HG02798 (cell line): Measurements from ENCODE around the gene FCN3.
A peak's percentile ranks its signal among the peaks of the same experiment; 100 is the strongest.

Experiments
- ATAC-seq: cut with Tn5 transposase; IDR thresholded peaks from one replicate; pipeline ENCODE4 v1.9.1; 2021; ENCODE audit warnings: mild to moderate bottlenecking; ENCODE audit not compliant: unreplicated experiment, poor library complexity

The FCN3 gene

GRCh38 chr1:27381969-27382762 lies 7.5 kb upstream of the FCN3 start:
- no peak for ATAC-seq

GRCh38 chr1:27380766-27381733 lies 6.4 kb upstream of the FCN3 start:
- no peak for ATAC-seq

- ATAC-seq: no peak
Measured at GRCh38 chr1:27380224-27380623, 5.6 kb upstream of the FCN3 start.

GRCh38 chr1:27379564-27380122 lies 5.0 kb upstream of the FCN3 start:
- ATAC-seq: no peak

GRCh38 chr1:27377760-27378495 lies 3.3 kb upstream of the FCN3 start:
- no peak for ATAC-seq

GRCh38 chr1:27372808-27373690 lies 1.6 kb downstream of the FCN3 start:
- no peak for ATAC-seq

GRCh38 chr1:27372022-27372807 lies 2.4 kb downstream of the FCN3 start:
- no peak for ATAC-seq

GRCh38 chr1:27368869-27369582 lies 5.6 kb downstream of the FCN3 start:
- no peak for ATAC-seq

GRCh38 chr1:27367160-27367650 lies 7.4 kb downstream of the FCN3 start:
- ATAC-seq: no peak

- peak; percentile 47 for ATAC-seq
Measured at GRCh38 chr1:27366411-27367159, 8.0 kb downstream of the FCN3 start, which contains the start of gene MAP3K6. TSS of gene MAP3K6 (minus strand) at chr1:27366961. CDS start at chr1:27366597, 364 bp downstream.

GRCh38 chr1:27366113-27366410 lies 8.6 kb downstream of the FCN3 start:
- peak; percentile 42 for ATAC-seq

- ATAC-seq: peak; percentile 31
Measured at GRCh38 chr1:27365372-27366112, 9.1 kb downstream of the FCN3 start.

GRCh38 chr1:27364696-27365371 lies 9.8 kb downstream of the FCN3 start:
- ATAC-seq: no peak

GRCh38 chr1:27363766-27364695 lies 10.6 kb downstream of the FCN3 start:
- no peak for ATAC-seq

- ATAC-seq: no peak
Measured at GRCh38 chr1:27361553-27361952, 13.1 kb downstream of the FCN3 start.
